ENCODE results near the gene ZEB2.

Gene ZEB2

DNA sequence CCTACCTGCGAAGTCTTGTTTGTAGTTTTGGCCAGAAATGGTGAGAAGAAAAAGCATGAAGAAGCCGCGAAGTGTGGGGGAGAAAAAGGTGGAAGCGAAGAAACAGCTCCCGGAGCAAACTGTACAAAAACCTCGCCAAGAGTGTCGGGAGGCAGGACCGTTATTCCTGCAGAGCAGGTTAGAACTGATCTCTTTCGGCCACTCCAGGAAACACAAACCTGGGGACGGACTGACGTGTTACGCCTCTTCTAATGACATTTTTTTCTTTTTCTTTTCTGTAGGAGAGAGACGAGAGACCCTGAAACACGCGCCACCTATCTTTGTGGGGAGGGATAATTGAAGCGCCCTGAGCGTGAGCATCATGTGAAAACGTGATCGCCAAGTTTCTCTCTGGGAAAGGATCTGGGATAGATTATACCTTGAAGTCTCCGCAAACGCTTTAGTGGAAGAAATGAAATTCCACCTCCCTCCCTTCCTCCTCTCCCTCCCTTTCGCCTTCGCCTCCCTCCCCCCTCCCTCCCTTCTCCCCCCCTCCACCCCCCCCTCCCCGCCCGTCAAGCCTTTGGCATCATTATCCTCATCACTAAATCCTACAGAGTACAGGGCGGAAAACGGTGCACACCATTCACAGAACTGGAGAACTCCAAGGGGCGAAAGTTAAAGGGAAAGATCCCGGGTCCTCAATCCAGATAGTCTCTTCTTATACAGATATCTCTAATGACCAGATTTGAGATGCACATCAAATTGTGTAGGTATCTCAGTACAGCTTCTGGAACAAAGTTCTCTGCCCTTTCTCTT is at the start of gene ZEB2:
Gene ZEB2, minus strand, starts transcription at position 186 of the 798 bp plus-strand sequence. CDS start 2,769 bp downstream, outside the sequence.
- DNase-seq = no peak

- DNase-seq = no peak
Measured at GRCh38 chr2:144567745-144568144, 47.8 kb upstream of the ZEB2 start.

- no peak for DNase-seq
Measured at GRCh38 chr2:144566448-144566847, 46.5 kb upstream of the ZEB2 start.

DNA sequence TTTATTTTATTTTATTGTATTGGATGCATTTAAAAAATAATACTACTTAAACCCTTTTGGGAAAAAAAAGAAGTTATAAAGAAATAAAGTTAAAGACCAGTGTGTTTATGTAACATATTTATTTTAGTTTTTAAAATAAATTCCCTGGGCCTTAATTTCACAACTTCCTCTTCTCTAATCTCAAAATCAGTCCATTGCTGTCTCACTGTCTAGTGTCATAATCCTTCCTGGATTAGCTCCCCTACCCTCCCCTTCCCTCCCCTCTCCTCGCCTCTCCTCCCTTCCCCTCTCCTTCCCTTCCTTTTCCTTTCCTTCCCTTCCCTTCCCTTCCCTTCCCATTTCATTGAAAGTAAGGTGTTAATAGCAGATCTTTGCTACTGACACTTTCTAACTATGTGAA is 40.3 kb upstream of the ZEB2 start:
- DNase-seq = no peak

GRCh38 chr2:144559681-144560080 is 39.8 kb upstream of the ZEB2 start:
- DNase-seq = no peak

GRCh38 chr2:144559242-144559641 is 39.3 kb upstream of the ZEB2 start:
- no peak for DNase-seq

DNA sequence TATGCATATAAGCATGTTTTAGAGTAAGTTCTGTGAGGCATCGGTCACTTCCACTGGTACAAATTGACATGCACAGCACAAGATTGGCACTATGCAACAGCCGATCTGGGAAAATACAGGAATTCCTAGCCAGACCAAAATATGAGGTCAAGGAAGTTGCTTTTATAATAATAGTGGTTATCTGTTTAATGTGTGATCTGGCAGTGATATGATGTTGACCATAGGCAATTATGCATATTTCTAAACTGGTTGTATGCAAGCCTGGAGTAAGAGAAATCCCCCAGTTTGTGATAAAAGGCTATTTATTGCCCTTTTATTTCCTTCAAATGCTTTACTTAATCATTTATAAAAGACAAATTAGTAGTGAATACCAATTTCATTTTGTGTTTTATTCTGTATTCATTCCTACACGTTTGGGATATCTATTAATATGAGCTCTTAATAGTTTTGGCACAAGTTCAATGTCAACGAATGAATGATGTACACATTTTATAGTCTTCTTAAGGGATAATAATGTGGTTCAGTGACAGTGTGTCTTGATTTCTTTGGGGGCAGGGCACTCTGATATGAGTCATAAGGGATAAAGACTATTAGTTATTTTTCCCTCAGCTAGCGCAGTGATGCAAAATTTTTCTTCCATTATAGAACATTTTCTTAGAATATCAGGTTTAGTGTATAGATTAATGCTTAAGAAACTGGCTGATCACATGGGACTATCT is 34.7 kb upstream of the ZEB2 start:
- no peak for DNase-seq

GRCh38 chr2:144553379-144553778 is 33.5 kb upstream of the ZEB2 start:
- no peak for DNase-seq

GRCh38 chr2:144552821-144553220 is 32.9 kb upstream of the ZEB2 start:
- no peak for DNase-seq

DNA sequence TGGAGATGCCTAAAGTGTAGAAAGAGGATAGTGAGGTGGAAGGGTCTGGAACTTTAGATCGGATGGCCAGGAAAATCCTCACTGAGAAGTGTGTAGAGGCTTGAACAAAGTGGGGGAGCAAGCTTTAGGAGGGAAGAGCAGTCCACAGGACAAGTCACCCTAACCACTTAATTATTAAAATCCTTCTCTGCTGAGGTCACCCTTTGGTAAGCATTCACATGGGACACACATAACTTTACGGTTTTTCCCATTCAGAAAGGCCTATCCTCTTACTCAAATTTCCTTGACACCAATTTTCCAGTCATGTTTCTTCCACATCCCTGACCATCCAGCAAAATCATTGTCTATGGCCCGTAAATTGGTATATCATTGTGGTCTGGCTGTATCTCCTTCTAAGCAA is 31.0 kb upstream of the ZEB2 start:
- no peak for DNase-seq

DNA sequence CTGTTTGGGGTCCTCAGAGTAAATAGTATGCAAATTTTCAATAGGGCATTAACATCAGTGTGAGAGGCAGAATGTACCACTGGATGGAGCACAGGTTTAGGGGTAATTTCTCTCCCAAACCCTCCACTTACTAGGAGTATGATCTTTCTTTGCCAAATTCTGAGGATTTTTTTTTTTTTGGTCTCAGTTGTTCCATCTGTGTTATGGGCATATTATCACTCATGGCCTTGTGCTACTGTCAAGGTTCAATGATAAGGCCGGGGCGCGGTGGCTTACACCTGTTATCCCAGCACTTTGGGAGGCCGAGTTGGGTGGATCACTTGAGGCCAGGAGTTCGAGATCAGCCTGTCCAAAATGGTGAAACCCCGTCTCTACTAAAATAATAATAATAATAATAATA is 30.2 kb upstream of the ZEB2 start:
- no peak for DNase-seq

GRCh38 chr2:144548532-144549191 is 28.7 kb upstream of the ZEB2 start:
- no peak for DNase-seq

GRCh38 chr2:144548088-144548487 is 28.2 kb upstream of the ZEB2 start:
- no peak for DNase-seq

GRCh38 chr2:144547494-144547893 is 27.6 kb upstream of the ZEB2 start:
- no peak for DNase-seq

- no peak for DNase-seq
Measured at GRCh38 chr2:144546933-144547332, 27.0 kb upstream of the ZEB2 start.

DNA sequence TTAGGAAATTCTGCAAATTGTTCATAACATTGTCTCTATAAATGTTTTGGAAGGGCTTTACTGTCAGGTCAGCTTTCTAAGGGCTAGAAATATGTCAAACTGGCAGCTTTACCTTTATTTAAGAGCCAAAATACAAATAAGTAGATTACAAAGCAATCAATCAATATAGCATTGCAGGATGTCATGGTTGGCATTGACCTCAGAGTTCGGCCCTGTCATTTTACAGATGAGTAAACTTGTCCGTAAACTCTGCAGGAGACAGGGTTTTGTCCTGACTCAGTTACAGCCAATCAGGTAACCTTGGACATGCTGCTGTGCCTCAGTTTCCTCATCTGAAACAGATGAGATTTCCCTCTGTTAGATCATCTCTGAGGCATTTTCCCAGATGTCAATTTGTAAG is 25.9 kb upstream of the ZEB2 start:
- DNase-seq = no peak

DNA sequence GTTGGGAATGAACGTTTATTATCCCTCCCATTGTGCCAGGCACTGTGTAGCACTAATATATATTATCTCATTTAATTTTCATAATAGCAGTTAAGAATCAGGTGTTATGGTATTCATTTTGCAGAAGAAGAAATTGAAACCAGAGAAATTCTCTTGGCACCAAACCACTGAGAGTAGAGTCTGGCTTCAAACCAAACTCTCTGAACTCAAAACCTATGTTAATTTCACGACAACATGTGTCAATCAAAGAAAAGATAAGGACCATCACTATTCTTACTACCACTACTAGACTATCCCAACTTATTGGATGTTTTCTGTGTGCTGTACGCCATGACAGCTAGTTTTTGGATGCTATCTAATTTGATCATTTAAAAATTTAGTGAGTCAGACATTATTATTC is 24.1 kb upstream of the ZEB2 start:
- no peak for DNase-seq

- DNase-seq = no peak
Measured at GRCh38 chr2:144541396-144541795, 21.5 kb upstream of the ZEB2 start.

DNA sequence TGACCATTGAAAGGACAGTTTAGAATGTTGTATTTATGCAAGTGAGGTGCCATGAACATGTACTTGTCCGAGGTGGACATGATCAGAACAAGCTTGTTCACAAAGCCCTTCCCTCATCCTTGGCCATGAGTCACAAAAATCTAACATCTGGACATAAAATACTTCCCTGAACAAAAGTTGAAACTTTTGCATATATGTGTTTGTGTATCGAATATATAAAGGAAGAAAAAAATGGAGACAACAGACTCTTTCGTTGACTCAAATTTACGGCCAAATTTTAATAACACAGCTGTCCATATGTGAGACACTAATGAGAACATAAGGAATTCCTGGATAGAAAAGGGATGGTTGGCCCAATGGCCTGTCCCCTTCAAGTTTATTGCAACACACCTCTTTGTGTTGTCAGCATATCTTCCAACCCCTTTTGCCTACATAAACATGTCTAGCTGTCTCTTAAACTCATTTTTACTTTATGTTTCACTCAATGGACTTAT is 19.4 kb upstream of the ZEB2 start:
- DNase-seq = no peak

DNA sequence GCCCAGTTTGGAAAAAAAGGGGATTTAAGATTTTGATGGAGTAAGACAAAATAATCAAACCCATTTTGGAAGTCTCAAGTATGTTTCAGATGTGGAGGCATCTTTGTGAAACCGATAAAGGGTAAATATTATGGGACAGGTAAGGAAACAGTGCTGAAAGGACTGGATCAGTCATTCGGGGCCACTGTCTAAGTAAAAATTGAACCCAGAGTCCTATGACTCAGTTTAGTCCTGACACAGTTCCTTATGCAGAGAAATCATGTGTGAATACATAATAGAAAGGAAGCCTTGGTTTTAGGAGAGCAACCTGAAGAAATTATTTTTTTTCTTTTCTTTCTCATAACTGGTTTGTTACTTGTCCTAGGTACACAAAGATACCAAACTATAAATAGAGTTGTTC is 15.4 kb upstream of the ZEB2 start:
- DNase-seq = no peak

DNA sequence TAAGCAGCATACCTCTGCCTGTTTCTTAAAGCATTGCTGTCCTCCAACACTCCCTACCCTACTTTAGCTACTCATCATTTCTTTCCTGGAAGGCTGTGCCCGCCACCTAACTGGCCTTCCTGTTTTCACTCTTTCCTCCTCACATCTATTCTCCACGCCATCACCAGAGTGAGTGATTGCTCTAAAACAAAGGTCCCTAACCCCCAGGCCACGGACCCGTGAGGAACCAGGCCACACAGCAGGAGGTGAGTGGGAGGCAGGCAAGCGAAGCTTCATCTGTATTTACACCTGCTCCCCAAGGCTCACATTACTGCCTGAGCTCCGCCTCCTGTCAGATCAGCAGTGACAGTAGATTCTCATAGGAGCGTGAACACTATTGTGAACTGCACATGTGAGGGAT is 13.3 kb upstream of the ZEB2 start:
- DNase-seq = no peak

DNA sequence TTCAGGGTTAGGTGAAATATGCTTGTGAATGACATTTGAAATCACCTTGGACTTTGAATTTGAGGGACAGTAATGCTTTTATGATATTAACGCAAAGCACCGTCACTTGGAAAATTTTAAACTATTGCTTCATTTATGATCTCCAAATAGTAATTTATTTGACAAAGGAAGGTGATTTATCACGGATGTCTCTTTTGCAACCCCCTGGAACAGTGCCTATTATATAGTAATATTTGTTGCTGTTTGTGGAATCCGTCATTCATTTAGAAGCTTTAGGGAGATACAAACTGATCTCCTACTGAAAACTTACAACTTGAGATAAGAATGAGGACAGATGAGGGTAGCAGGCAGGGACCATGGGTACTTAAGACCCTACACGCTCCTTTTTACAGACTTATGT is 10.7 kb upstream of the ZEB2 start:
- DNase-seq = no peak

DNA sequence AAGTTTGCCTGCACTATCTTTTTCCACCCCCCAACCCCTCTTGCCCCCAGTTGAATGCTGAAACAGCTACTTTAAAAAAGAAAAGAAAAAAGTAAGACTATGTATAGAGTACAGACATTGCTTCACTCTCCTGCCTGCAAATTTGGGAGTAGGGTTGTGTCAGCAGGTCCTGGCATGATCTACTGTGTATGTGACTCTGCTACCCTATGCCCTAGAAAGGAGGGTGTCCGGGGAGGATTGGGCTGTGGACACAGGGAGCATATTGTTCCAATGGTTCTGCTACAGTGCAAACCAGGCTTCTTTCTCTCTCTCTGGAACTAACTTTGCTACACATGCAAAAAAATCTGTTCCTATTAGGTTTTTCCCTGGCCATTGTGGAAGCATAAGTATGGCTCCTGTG is 9.9 kb upstream of the ZEB2 start:
- no peak for DNase-seq

DNA sequence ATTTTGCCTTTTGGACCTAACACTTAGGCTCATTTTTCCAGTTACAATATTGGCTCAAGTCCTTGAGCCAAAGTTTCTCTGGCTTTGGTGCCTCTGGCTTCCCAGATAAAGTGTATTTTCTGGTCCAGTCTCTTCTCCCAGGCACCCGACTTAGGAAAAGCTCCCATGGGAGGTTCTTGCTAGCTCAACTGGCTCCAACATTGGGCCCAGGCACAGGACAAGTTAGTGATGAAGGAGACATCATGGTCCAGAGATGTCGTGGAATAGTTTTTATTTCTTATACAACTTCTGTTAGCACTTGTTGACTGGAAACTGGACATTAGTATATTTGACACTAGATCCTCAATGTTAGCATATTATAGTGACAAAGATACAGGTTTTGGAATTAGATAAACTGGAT is 8.2 kb upstream of the ZEB2 start:
- DNase-seq = no peak

Data from NCI-H510A (cell line).